Nephron progenitor cell (in vitro differentiated cells): ENCODE results near the gene DUOX2.
"Not testable (repeated sequence)": the region's sequence is repeated elsewhere in the genome, so short reads cannot be mapped to it uniquely, and the experiment has no call there.

Experiments used
- DNase-seq: peaks from one replicate; pipeline ENCODE4 v3.0.0; 2021
- H3K27ac Mint-ChIP-seq: 2 replicates; pipeline ENCODE4 v1.8.0; 2021; ENCODE audit warnings: mild to moderate bottlenecking, moderate library complexity, mixed read lengths
- H3K27me3 Mint-ChIP-seq: 2 replicates; pipeline ENCODE4 v1.8.0; 2021; ENCODE audit warnings: mild to moderate bottlenecking, low read depth, mixed read lengths; ENCODE audit not compliant: poor library complexity
- H3K36me3 Mint-ChIP-seq: 2 replicates; pipeline ENCODE4 v1.8.0; 2021; ENCODE audit warnings: low read depth, mixed read lengths
- H3K4me1 Mint-ChIP-seq: 2 replicates; pipeline ENCODE4 v1.8.0; 2021; ENCODE audit warnings: mixed read lengths
- H3K4me3 Mint-ChIP-seq: 2 replicates; pipeline ENCODE4 v1.8.0; 2021; ENCODE audit warnings: mild to moderate bottlenecking, moderate library complexity, mixed read lengths
- H3K9me3 Mint-ChIP-seq: 2 replicates; pipeline ENCODE4 v1.8.0; 2021; ENCODE audit warnings: mild to moderate bottlenecking, moderate library complexity, mixed read lengths
- CTCF ChIP-seq: fragments of 200-600 bp; sonication (generic); IDR thresholded peaks from 2 replicates; pipeline ENCODE4 v1.5.0; 2021; ENCODE audit warnings: antibody characterized with exemption

DUOX2 gene

GRCh38 chr15:45107941-45108630 is 5.9 kb downstream of the DUOX2 start:
- DNase-seq = no peak
- no peak for TF ChIP-seq CTCF
- Mint-ChIP-seq H3K4me3 (no peak overlapping the region), H3K4me1 (peaks cover 2% of the 10 kb centered on the region), H3K36me3 (no peaks in the 10 kb centered on the region), H3K27me3 (peaks cover 89% of the 10 kb centered on the region), H3K9me3 (peaks cover 3% of the 10 kb centered on the region), H3K27ac (no peak overlapping the region)

- no peaks in the 10 kb centered on the region for H3K4me1 Mint-ChIP-seq
- H3K27me3 Mint-ChIP-seq = peaks cover 80% of the 10 kb centered on the region
- no peaks in the 10 kb centered on the region for H3K36me3 Mint-ChIP-seq
- no peak overlapping the region for H3K27ac Mint-ChIP-seq
- TF ChIP-seq CTCF = no peak
- no peak overlapping the region for H3K4me3 Mint-ChIP-seq
- DNase-seq = no peak
- H3K9me3 Mint-ChIP-seq = peaks cover 3% of the 10 kb centered on the region
Observed at GRCh38 chr15:45106002-45106790, 7.8 kb downstream of the DUOX2 start.

- no peak for DNase-seq
- H3K9me3 Mint-ChIP-seq = peaks cover 3% of the 10 kb centered on the region
- TF ChIP-seq CTCF = no peak
- no peak overlapping the region for H3K27ac Mint-ChIP-seq
- H3K4me1 Mint-ChIP-seq = no peaks in the 10 kb centered on the region
- no peak overlapping the region for H3K4me3 Mint-ChIP-seq
- H3K36me3 Mint-ChIP-seq = no peaks in the 10 kb centered on the region
- H3K27me3 Mint-ChIP-seq = peaks cover 81% of the 10 kb centered on the region
Observed at GRCh38 chr15:45105586-45105985, 8.4 kb downstream of the DUOX2 start.

GRCh38 chr15:45104170-45104569 is 9.8 kb downstream of the DUOX2 start:
- not testable (repeated sequence) for H3K4me1 Mint-ChIP-seq, H3K4me3 Mint-ChIP-seq, DNase-seq, H3K27ac Mint-ChIP-seq, H3K36me3 Mint-ChIP-seq, H3K9me3 Mint-ChIP-seq
- H3K27me3 Mint-ChIP-seq = peaks cover 74% of the 10 kb centered on the region

- no peak overlapping the region for H3K4me3 Mint-ChIP-seq
- H3K27ac Mint-ChIP-seq = no peak overlapping the region
- H3K27me3 Mint-ChIP-seq = peaks cover 66% of the 10 kb centered on the region
- no peaks in the 10 kb centered on the region for H3K9me3 Mint-ChIP-seq
- no peaks in the 10 kb centered on the region for H3K4me1 Mint-ChIP-seq
- no peaks in the 10 kb centered on the region for H3K36me3 Mint-ChIP-seq
- no peak for DNase-seq
- TF ChIP-seq CTCF = no peak
Observed at GRCh38 chr15:45102226-45102625, 11.7 kb downstream of the DUOX2 start.

- Mint-ChIP-seq H3K4me3 (no peak overlapping the region), H3K27me3 (peaks cover 61% of the 10 kb centered on the region), H3K9me3 (no peaks in the 10 kb centered on the region), H3K27ac (no peak overlapping the region), H3K4me1 (no peaks in the 10 kb centered on the region), H3K36me3 (no peaks in the 10 kb centered on the region)
- no peak for DNase-seq
- TF ChIP-seq CTCF = no peak
Observed at GRCh38 chr15:45101749-45102148, 12.2 kb downstream of the DUOX2 start.
